H1 (cell line): ENCODE results near the gene FOXJ2. TPM values are rescaled to one million over a fixed set of nuclear protein-coding genes. Genes with fewer than 3 reads are reported as not detected.

Source experiments
- CTCF ChIA-PET: fragments of 300-600 bp; sonication (Branson Sonifier 250); formaldehyde crosslinking; loops from one replicate; lab custom pipeline; 2021; ENCODE audit not compliant: partially characterized antibody; lab: Charles Lee
- POLR2A ChIA-PET: fragments of 300-600 bp; sonication (Branson Sonifier 250); formaldehyde crosslinking; loops from one replicate; lab custom pipeline; 2021; ENCODE audit warnings: inconsistent platforms; ENCODE audit not compliant: partially characterized antibody; lab: Charles Lee
- DNase-seq, 2 experiments: peaks; one replicate each; pipeline versions ENCODE4 v3.0.0 to v3.0.0-alpha.2; 2010 to 2022; ENCODE audit warnings: low spot score in 2 of 2, low read depth in 1 of 2, mixed read lengths in 1 of 2
- FAIRE-seq: peaks from 2 replicates; lab custom pipeline; 2011; peaks lifted over from hg19 to GRCh38; lab: Jason Lieb, UNC
- H2AFZ ChIP-seq: 2 replicates; pipeline ENCODE4 v1.8.1; 2012; ENCODE audit warnings: low read length, inconsistent platforms
- H2AK5ac ChIP-seq: 2 replicates; pipeline ENCODE4 v1.6.1; 2013; ENCODE audit warnings: low read depth, low read length
- H2BK120ac ChIP-seq: replicated peaks from 2 replicates; pipeline ENCODE3; 2013; ENCODE audit warnings: low read depth, low read length, inconsistent platforms
- H2BK12ac ChIP-seq: 2 replicates; pipeline ENCODE4 v1.6.1; 2013; ENCODE audit warnings: low read depth, low read length
- H2BK15ac ChIP-seq: 2 replicates; pipeline ENCODE4 v1.6.1; 2013; ENCODE audit warnings: low read length
- H2BK20ac ChIP-seq: 2 replicates; pipeline ENCODE4 v1.6.1; 2013; ENCODE audit warnings: low read length
- H2BK5ac ChIP-seq: 2 replicates; pipeline ENCODE4 v1.6.1; 2013; ENCODE audit warnings: low read depth, low read length
- H3K14ac ChIP-seq: 2 replicates; pipeline ENCODE4 v1.6.1; 2013; ENCODE audit warnings: inconsistent platforms; ENCODE audit not compliant: insufficient read length
- H3K18ac ChIP-seq: 2 replicates; pipeline ENCODE4 v1.6.1; 2013; ENCODE audit warnings: low read length; ENCODE audit errors: extremely low read depth
- H3K23ac ChIP-seq: 2 replicates; pipeline ENCODE4 v1.6.1; 2013; ENCODE audit warnings: inconsistent platforms; ENCODE audit not compliant: insufficient read length
- H3K23me2 ChIP-seq: 2 replicates; pipeline ENCODE4 v1.6.1; 2013; ENCODE audit warnings: low read depth, low read length
- H3K27ac ChIP-seq: 2 replicates; pipeline ENCODE4 v1.6.1; 2011; ENCODE audit warnings: low read depth, low read length, inconsistent platforms
- H3K27me3 ChIP-seq, 4 experiments: replicated peaks in 1 of 4; 1 replicate in 1 of 4; 2 replicates in 3 of 4; pipeline versions ENCODE4 v1.6.1 to v1.8.1; 2011 to 2013; ENCODE audit warnings: low read length in 3 of 4, mild to moderate bottlenecking in 3 of 4, inconsistent platforms in 2 of 4, mixed read lengths in 2 of 4, moderate library complexity in 1 of 4; ENCODE audit not compliant: control insufficient read depth in 3 of 4, insufficient read depth in 3 of 4; ENCODE audit errors: extremely low read depth in 1 of 4
- H3K36me3 ChIP-seq, 4 experiments: 2 replicates each; pipeline versions ENCODE4 v1.6.1 to v1.8.1; 2011 to 2013; ENCODE audit warnings: mild to moderate bottlenecking in 4 of 4, low read length in 3 of 4, moderate library complexity in 2 of 4, control low read depth in 1 of 4, inconsistent platforms in 1 of 4; ENCODE audit not compliant: insufficient read depth in 4 of 4, control insufficient read depth in 2 of 4
- H3K4ac ChIP-seq: replicated peaks from 2 replicates; pipeline ENCODE3; 2013; ENCODE audit warnings: low read length, low read depth, mixed read lengths, inconsistent platforms; ENCODE audit not compliant: insufficient read length
- H3K4me1 ChIP-seq, 4 experiments: replicated peaks in 1 of 4; 1 replicate in 1 of 4; 2 replicates in 3 of 4; pipeline versions ENCODE4 v1.6.1 to v1.8.1; 2011 to 2013; ENCODE audit warnings: low read length in 3 of 4, inconsistent platforms in 2 of 4, mixed read lengths in 1 of 4; ENCODE audit not compliant: insufficient read depth in 4 of 4, control insufficient read depth in 3 of 4
- H3K4me2 ChIP-seq, 2 experiments: 2 replicates each; pipeline versions ENCODE4 v1.6.1 to v1.8.1; 2011 to 2013; ENCODE audit warnings: low read depth in 2 of 2, low read length in 2 of 2, control low read depth in 1 of 2, inconsistent platforms in 1 of 2, mild to moderate bottlenecking in 1 of 2; ENCODE audit not compliant: insufficient read depth in 1 of 2
- H3K4me3 ChIP-seq, 4 experiments: fragments of 200-600, 300-600 bp in 1 of 4; sonication (generic), shearing (Covaris generic), sonication (Bioruptor Twin) in 1 of 4; 2 replicates each; pipeline versions ENCODE4 v1.5.1 to v1.8.1; 2011 to 2016; ENCODE audit warnings: low read length in 4 of 4, low read depth in 3 of 4, control low read depth in 2 of 4, inconsistent platforms in 2 of 4, mild to moderate bottlenecking in 2 of 4, mixed read lengths in 1 of 4, moderate library complexity in 1 of 4; ENCODE audit not compliant: insufficient read depth in 2 of 4; ENCODE audit errors: extremely low read depth in 1 of 4
- H3K56ac ChIP-seq: replicated peaks from 2 replicates; pipeline ENCODE3; 2013; ENCODE audit warnings: low read depth, mild to moderate bottlenecking, mixed read lengths, low read length, inconsistent platforms; ENCODE audit not compliant: insufficient read length
- H3K79me1 ChIP-seq: 2 replicates; pipeline ENCODE4 v1.6.1; 2013; ENCODE audit warnings: low read depth, low read length, control low read depth
- H3K79me2 ChIP-seq, 2 experiments: 2 replicates each; pipeline versions ENCODE4 v1.6.1 to v1.8.1; 2012 to 2013; ENCODE audit warnings: low read length in 2 of 2, mild to moderate bottlenecking in 2 of 2, inconsistent platforms in 1 of 2; ENCODE audit not compliant: insufficient read depth in 2 of 2, control insufficient read depth in 1 of 2
- H3K9ac ChIP-seq, 4 experiments: replicated peaks in 1 of 4; 1 replicate in 1 of 4; 2 replicates in 3 of 4; pipeline versions ENCODE4 v1.6.1 to v1.8.1; 2011 to 2013; ENCODE audit warnings: low read depth in 3 of 4, low read length in 3 of 4, control low read depth in 2 of 4, mild to moderate bottlenecking in 2 of 4, moderate library complexity in 2 of 4, inconsistent platforms in 1 of 4; ENCODE audit errors: extremely low read depth in 1 of 4
- H3K9me3 ChIP-seq, 2 experiments: 2 replicates each; pipeline versions ENCODE4 v1.6.1 to v1.8.1; 2012 to 2013; ENCODE audit warnings: mild to moderate bottlenecking in 2 of 2, moderate library complexity in 2 of 2, control low read depth in 1 of 2, inconsistent platforms in 1 of 2, low read depth in 1 of 2, low read length in 1 of 2, mixed read lengths in 1 of 2; ENCODE audit not compliant: insufficient read depth in 2 of 2
- H4K20me1 ChIP-seq, 2 experiments: replicated peaks in 1 of 2; 2 replicates each; pipeline versions ENCODE3 to v1.8.1; 2011 to 2013; ENCODE audit warnings: inconsistent platforms in 2 of 2, low read length in 2 of 2, mild to moderate bottlenecking in 1 of 2; ENCODE audit not compliant: insufficient read depth in 2 of 2, control insufficient read depth in 1 of 2
- H4K5ac ChIP-seq: 2 replicates; pipeline ENCODE4 v1.6.1; 2013; ENCODE audit warnings: low read length, low read depth, mixed read lengths, inconsistent platforms; ENCODE audit not compliant: insufficient read length
- H4K8ac ChIP-seq: 2 replicates; pipeline ENCODE4 v1.8.0; 2013; ENCODE audit warnings: mild to moderate bottlenecking, moderate library complexity, low read length, inconsistent platforms; ENCODE audit not compliant: insufficient read depth; ENCODE audit errors: extremely low read depth
- H4K91ac ChIP-seq: replicated peaks from 2 replicates; pipeline ENCODE3; 2013; ENCODE audit warnings: low read length, mixed read lengths, inconsistent platforms; ENCODE audit not compliant: insufficient read length
- SIX5 ChIP-seq: IDR thresholded peaks from 2 replicates; pipeline ENCODE4 v1.6.1; 2011; ENCODE audit warnings: mild to moderate bottlenecking, low read depth, low read length
- WGBS, 2 experiments: shearing (Covaris generic) in 1 of 2; methylation state at CpG; one replicate each; pipeline versions ENCODE4 v1.1.6 to v1.1.7; 2013 to 2015; ENCODE audit warnings: low lambda C conversion rate in 2 of 2, mixed read lengths in 2 of 2, inconsistent platforms in 1 of 2, low coverage in 1 of 2, missing lambda C conversion rate in 1 of 2; ENCODE audit not compliant: insufficient replicate concordance in 2 of 2, insufficient coverage in 1 of 2, insufficient read length in 1 of 2; ENCODE audit errors: extremely low coverage in 1 of 2, missing lambda C conversion rate in 1 of 2; 5-methylcytosine and 5-hydroxymethylcytosine counted together
- polyA plus RNA-seq, 7 experiments: library from polyadenylated mRNA; depleted of rRNA in 3 of 7; stranded (reverse) in 5 of 7; unstranded in 2 of 7; fragments of >200 nt in 5 of 7; fragments of 200-250 nt in 2 of 7; gene quantifications; 1 replicate in 5 of 7; 2 replicates in 1 of 7; 4 replicates in 1 of 7; pipeline versions ENCODE4 v1.2.1 to v1.2.3, GENCODE V29; 2011 to 2013; ENCODE audit warnings: missing spikeins in 2 of 7, mixed read lengths in 2 of 7
- total RNA-seq: library from RNA; stranded (reverse); fragmentation: NEBNext Ultra II Directional; extraction: Animal tissue kit (Norgen Biotek cat#: 25700); gene quantifications from 2 replicates; pipeline ENCODE4 v1.2.1, GENCODE V29; 2021

FOXJ2 gene
- total and polyA plus RNA-seq, 2 of the 8 experiments (the other 6 are each of a cell fraction or from before 2014, with no cell fraction given) = 4.2 to 9.3 TPM

DNA sequence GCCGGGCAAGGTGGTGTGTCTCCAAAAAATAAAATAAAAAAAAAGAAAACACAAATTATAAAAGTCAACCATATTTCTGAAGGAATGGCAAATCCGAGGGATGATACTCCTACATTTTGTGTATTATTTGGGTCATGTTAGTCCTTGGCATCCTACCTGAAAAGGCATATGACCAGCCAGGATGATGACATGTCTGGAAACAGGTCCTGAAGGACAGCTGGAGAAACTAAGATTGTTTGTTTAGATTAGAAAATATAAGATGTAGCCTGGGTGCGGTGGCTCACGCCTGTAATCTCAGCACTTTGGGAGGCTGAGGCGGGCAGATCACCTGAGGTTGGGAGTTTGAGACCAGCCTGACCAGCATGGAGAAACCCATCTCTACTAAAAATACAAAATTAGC lies 47.6 kb upstream of the FOXJ2 start:
- FAIRE-seq (no peak), DNase-seq (no peak)
- H2AFZ ChIP-seq = no peak overlapping the region
- H3K36me3 ChIP-seq = no peaks in the 10 kb centered on the region
- H3K9me3 ChIP-seq = no peaks in the 10 kb centered on the region
- 89% methylated on average over 5 of the region's 5 CpGs; no CpG with 5 or more reads in 1 of the 2 experiments for WGBS, 2 experiments
- H3K4me1 ChIP-seq = no peaks in the 10 kb centered on the region; a peak in 1 of 7 replicates
- H4K91ac ChIP-seq = no peak overlapping the region
- no peak overlapping the region for H3K18ac ChIP-seq
- no peak overlapping the region for H3K4me3 ChIP-seq
- no peak overlapping the region for H3K9ac ChIP-seq
- POLR2A ChIA-PET = interaction anchor here (0.9 kb wide), 1 partner anchor 24 kb away, joined by 3 read pairs; no protein-coding TSS in a partner anchor
- no peaks in the 10 kb centered on the region for H3K27me3 ChIP-seq
- CTCF ChIA-PET = interaction anchor here (1.8 to 2.7 kb wide), 2 partner anchors 10 to 51 kb away, joined by 6 to 8 read pairs; no protein-coding TSS in a partner anchor
- H2BK20ac ChIP-seq = no peak overlapping the region
- H3K79me2 ChIP-seq = no peaks in the 10 kb centered on the region
- H4K8ac ChIP-seq = no peak overlapping the region
- H4K5ac ChIP-seq = no peak overlapping the region
- no peaks in the 10 kb centered on the region for H3K79me1 ChIP-seq
- H3K56ac ChIP-seq = no peak overlapping the region
- H2AK5ac ChIP-seq = no peak overlapping the region
- H2BK5ac ChIP-seq = no peak overlapping the region
- no peak overlapping the region for H3K14ac ChIP-seq
- H2BK12ac ChIP-seq = no peak overlapping the region
- H2BK15ac ChIP-seq = no peak overlapping the region
- no peak overlapping the region for H2BK120ac ChIP-seq
- no peak overlapping the region for H3K27ac ChIP-seq
- TF ChIP-seq SIX5 = no peak
- H3K4ac ChIP-seq = no peak overlapping the region
- no peak overlapping the region for H3K4me2 ChIP-seq
- H3K23me2 ChIP-seq = no peaks in the 10 kb centered on the region
- no peaks in the 10 kb centered on the region for H4K20me1 ChIP-seq
- no peak overlapping the region for H3K23ac ChIP-seq
